ENCODE results near the gene MIEF2.

MIEF2 gene

GRCh38 chr17:18256351-18256750 is 4.1 kb upstream of the MIEF2 start:
- no peak for TF ChIP-seq CTCF (IDR thresholded peaks at IDR 0.05)
- DNase-seq, result no peak
- no peak overlapping the region for H3K27ac Mint-ChIP-seq
- peaks cover 30% of the 10 kb centered on the region for H3K4me1 Mint-ChIP-seq
- no peaks in the 10 kb centered on the region for H3K36me3 Mint-ChIP-seq (ENCODE audit: low read depth)
- H3K9me3 Mint-ChIP-seq, result no peaks in the 10 kb centered on the region
- H3K27me3 Mint-ChIP-seq (ENCODE audit: low read depth, poor library complexity), result peaks cover 3% of the 10 kb centered on the region
- no peak overlapping the region for H3K4me3 Mint-ChIP-seq

GRCh38 chr17:18256776-18257175 is 3.7 kb upstream of the MIEF2 start:
- peaks cover 3% of the 10 kb centered on the region for H3K27me3 Mint-ChIP-seq (ENCODE audit: low read depth, poor library complexity)
- no peak for DNase-seq
- TF ChIP-seq CTCF (IDR thresholded peaks at IDR 0.05), result no peak
- no peaks in the 10 kb centered on the region for H3K36me3 Mint-ChIP-seq (ENCODE audit: low read depth)
- peaks cover 34% of the 10 kb centered on the region for H3K4me1 Mint-ChIP-seq
- no peak overlapping the region for H3K27ac Mint-ChIP-seq
- no peak overlapping the region for H3K4me3 Mint-ChIP-seq
- H3K9me3 Mint-ChIP-seq, result no peaks in the 10 kb centered on the region

DNA sequence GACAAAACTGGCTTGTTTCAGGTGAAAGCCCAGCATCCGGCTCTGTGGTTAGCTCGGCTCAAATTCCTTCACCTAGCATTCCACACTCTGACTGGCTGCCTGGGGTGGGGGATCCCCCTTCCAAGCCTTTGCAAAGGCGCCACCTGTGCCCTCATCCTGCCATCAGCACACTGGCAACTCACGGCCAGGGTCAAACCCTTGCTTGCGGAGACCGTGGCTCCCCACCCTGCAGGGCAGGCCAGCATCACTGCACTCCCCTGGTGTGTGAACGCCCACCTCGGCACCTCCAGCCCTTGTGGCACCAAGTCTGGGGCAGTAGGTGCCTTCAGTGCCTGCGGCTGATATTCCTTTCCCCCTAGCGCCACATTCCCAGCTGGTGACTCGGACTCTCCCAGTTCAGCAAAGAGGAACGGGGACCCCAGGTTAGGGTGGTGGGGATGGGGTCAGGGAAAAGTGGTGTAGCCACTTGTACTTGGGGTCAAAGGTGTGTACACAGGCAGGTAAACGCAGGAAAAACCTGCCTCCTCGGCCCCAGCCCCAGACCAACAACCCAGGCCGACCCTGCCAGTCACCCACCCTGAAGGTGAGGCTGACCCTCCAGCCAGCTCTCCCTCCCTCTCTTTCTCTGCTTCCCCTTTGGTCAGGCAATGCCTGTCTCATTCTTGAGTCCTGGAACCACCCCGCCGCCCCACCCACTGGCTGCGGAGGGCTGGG is 3.0 kb upstream of the MIEF2 start:
- H3K9me3 Mint-ChIP-seq, result no peaks in the 10 kb centered on the region
- H3K4me3 Mint-ChIP-seq, result peak overlapping the region; percentile 94
- peaks cover 38% of the 10 kb centered on the region for H3K4me1 Mint-ChIP-seq
- no peaks in the 10 kb centered on the region for H3K36me3 Mint-ChIP-seq (ENCODE audit: low read depth)
- no peak for TF ChIP-seq CTCF (IDR thresholded peaks at IDR 0.05)
- H3K27me3 Mint-ChIP-seq (ENCODE audit: low read depth, poor library complexity), result peaks cover 3% of the 10 kb centered on the region
- peak overlapping the region; percentile 26 for H3K27ac Mint-ChIP-seq
- DNase-seq, result peak; percentile 57

DNA sequence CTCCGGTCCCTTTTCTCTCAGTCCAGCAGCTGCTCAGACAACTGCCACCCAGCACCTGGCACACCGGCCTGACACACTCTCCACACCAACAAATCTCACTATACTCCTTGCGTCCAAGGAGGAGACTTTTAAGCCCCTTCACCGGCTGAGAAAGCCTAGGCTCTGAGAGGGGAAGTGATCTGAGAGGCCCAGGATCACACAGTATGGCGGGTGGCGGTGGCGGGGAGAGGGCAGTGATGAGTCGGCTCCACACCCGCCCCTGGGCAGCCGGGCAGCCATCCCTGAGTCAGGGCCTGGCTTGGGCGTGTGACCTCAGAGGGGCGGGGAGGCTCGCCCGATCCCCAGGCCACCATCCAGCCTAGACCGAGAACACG is 2.5 kb upstream of the MIEF2 start:
- DNase-seq, result peak; percentile 70
- Mint-ChIP-seq H3K36me3 (ENCODE audit: low read depth) (peaks cover under 1% of the 10 kb centered on the region), H3K4me1 (peaks cover 38% of the 10 kb centered on the region), H3K27ac (peak overlapping the region; percentile 26), H3K9me3 (no peaks in the 10 kb centered on the region), H3K4me3 (peak overlapping the region; percentile 94), H3K27me3 (ENCODE audit: low read depth, poor library complexity) (peaks cover 3% of the 10 kb centered on the region)
- TF ChIP-seq CTCF (IDR thresholded peaks at IDR 0.05), result no peak

DNA sequence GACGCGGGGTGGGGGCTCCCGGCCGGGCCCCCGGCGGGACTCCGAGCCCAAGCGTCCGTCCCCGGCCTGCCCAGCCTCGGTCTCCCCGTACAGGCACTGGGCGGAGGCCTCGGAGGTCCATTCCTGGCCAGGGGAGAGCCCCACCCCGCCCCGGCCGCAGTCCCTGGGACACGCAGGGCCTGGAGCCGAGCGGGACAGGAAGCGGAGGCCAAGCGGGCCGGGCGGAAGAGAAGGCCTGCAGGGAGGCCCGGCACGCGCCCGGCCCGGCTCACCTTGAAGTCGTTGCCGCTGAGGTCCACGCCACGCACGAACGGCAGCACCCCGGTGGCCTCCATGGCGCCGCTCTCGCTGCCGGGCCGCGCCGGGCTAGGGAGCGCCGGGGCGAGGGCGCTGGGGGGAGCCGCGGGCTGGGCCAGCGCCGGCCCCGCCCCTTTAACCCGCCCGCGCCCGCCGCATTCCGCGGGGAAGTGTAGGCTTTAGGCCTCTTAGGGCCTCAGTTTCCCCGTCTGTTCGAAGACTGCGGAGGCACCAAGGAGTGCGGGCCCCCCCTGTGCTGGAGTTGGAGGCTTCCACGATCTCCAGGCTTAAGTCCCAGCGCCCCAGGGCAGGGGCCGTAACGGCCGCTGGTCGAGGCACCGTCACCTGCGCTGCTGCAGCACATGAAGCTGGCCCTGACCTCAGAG is 2.0 kb upstream of the MIEF2 start, which contains the start of gene FLII:
FLII (minus strand) TSS at position 383 of the 683 bp plus-strand sequence; CDS start at position 335, 48 bp downstream.
- peak within 1 kb of the TSS; percentile 94 for H3K4me3 Mint-ChIP-seq
- TF ChIP-seq CTCF (IDR thresholded peaks at IDR 0.05), result no peak
- peaks cover 6% of the 10 kb centered on the region for H3K36me3 Mint-ChIP-seq (ENCODE audit: low read depth)
- H3K27me3 Mint-ChIP-seq (ENCODE audit: low read depth, poor library complexity), result peaks cover 3% of the 10 kb centered on the region
- peak within 1 kb of the TSS; percentile 26 for H3K27ac Mint-ChIP-seq
- no peaks in the 10 kb centered on the region for H3K9me3 Mint-ChIP-seq
- peak; percentile 64 for DNase-seq
- H3K4me1 Mint-ChIP-seq, result peaks cover 42% of the 10 kb centered on the region
